Endothelial cell of umbilical vein (primary cell): ENCODE data around the gene C1QTNF5. TPM values are rescaled to one million over a fixed set of nuclear protein-coding genes. Genes with fewer than 3 reads are reported as not detected.

Source experiments
- BruUV-seq: library from RNA; stranded (reverse); fragments of 400-500 nt; replicated peaks from 2 replicates; lab custom pipeline; 2021; lab: Mats Ljungman, UMichigan
- CTCF ChIA-PET: fragments of 300-600, 350-600 bp; sonication (Branson Sonifier 250); formaldehyde crosslinking; loops from one replicate; lab custom pipeline; 2021; ENCODE audit warnings: antibody characterized with exemption, inconsistent platforms; lab: Charles Lee
- POLR2A ChIA-PET: fragments of 300-600, 350-600 bp; sonication (Branson Sonifier 250); formaldehyde crosslinking; loops from one replicate; lab custom pipeline; 2021; ENCODE audit warnings: antibody characterized with exemption, inconsistent platforms; lab: Charles Lee
- DNase-seq: peaks from one replicate; pipeline ENCODE4 v3.0.0-alpha.2; 2011; ENCODE audit warnings: low read depth, low spot score
- FAIRE-seq: peaks from 2 replicates; lab custom pipeline; 2011; peaks lifted over from hg19 to GRCh38; lab: Jason Lieb, UNC
- H2AFZ ChIP-seq: 2 replicates; pipeline ENCODE4 v1.6.0; 2012; ENCODE audit warnings: low read depth, low read length, control low read depth, inconsistent platforms
- H3K27ac ChIP-seq: 2 replicates; pipeline ENCODE4 v1.5.1; 2011; ENCODE audit warnings: low read depth, mild to moderate bottlenecking, control low read depth, low read length, moderate library complexity; ENCODE audit not compliant: insufficient read depth
- H3K27me3 ChIP-seq, 2 experiments: 2 replicates each; pipeline versions ENCODE4 v1.6.0 to v1.6.1; 2011; ENCODE audit warnings: low read length in 2 of 2, mixed read lengths in 1 of 2; ENCODE audit not compliant: control insufficient read depth in 2 of 2, insufficient read depth in 2 of 2
- H3K36me3 ChIP-seq, 2 experiments: 2 replicates in 1 of 2; 3 replicates in 1 of 2; pipeline ENCODE4 v1.5.1; 2011; ENCODE audit warnings: low read length in 2 of 2, mild to moderate bottlenecking in 1 of 2, moderate library complexity in 1 of 2; ENCODE audit not compliant: control insufficient read depth in 2 of 2, insufficient read depth in 2 of 2; ENCODE audit errors: extremely low read depth in 1 of 2
- H3K4me1 ChIP-seq: 3 replicates; pipeline ENCODE4 v1.5.1; 2011; ENCODE audit warnings: mild to moderate bottlenecking, low read length; ENCODE audit not compliant: control insufficient read depth, insufficient read depth; ENCODE audit errors: extremely low read depth
- H3K4me2 ChIP-seq: 2 replicates; pipeline ENCODE4 v1.6.1; 2011; ENCODE audit warnings: low read length, control low read depth, mixed read lengths; ENCODE audit not compliant: insufficient read depth
- H3K4me3 ChIP-seq, 3 experiments: fragments of 200-600 bp in 1 of 3; sonication (generic), shearing (Covaris generic) in 1 of 3; replicated peaks in 1 of 3; 2 replicates each; pipeline ENCODE4 v1.5.1; 2011 to 2016; ENCODE audit warnings: control low read depth in 3 of 3, low read length in 3 of 3, mild to moderate bottlenecking in 2 of 3, inconsistent platforms in 1 of 3, low read depth in 1 of 3, moderate library complexity in 1 of 3; ENCODE audit not compliant: insufficient read depth in 1 of 3
- H3K79me2 ChIP-seq: 2 replicates; pipeline ENCODE4 v1.6.0; 2012; ENCODE audit warnings: low read length, inconsistent platforms; ENCODE audit not compliant: control insufficient read depth, insufficient read depth
- H3K9ac ChIP-seq: replicated peaks from 2 replicates; pipeline ENCODE3; 2011; ENCODE audit warnings: low read length, control low read depth; ENCODE audit not compliant: insufficient read depth; ENCODE audit errors: extremely low read depth
- H3K9me1 ChIP-seq: replicated peaks from 3 replicates; pipeline ENCODE4 v1.6.0; 2011; ENCODE audit warnings: mild to moderate bottlenecking, low read length; ENCODE audit not compliant: control insufficient read depth, insufficient read depth; ENCODE audit errors: extremely low read depth
- H3K9me3 ChIP-seq: replicated peaks from 2 replicates; pipeline ENCODE4 v1.5.1; 2012; ENCODE audit warnings: low read length, inconsistent platforms; ENCODE audit not compliant: control insufficient read depth, insufficient read depth
- H4K20me1 ChIP-seq: replicated peaks from 2 replicates; pipeline ENCODE3; 2011; ENCODE audit warnings: mild to moderate bottlenecking, low read length; ENCODE audit not compliant: control insufficient read depth, insufficient read depth; ENCODE audit errors: extremely low read depth
- CTCF ChIP-seq, 2 donors: IDR thresholded peaks; 1 replicate in 1 of 2; 2 replicates in 1 of 2; pipeline ENCODE4 v1.5.1; 2011; ENCODE audit warnings: low read length in 2 of 2, mild to moderate bottlenecking in 2 of 2, moderate library complexity in 2 of 2, control low read depth in 1 of 2, inconsistent platforms in 1 of 2, low read depth in 1 of 2; ENCODE audit not compliant: insufficient read depth in 1 of 2; ENCODE audit errors: extremely low read depth in 1 of 2
- EZH2 ChIP-seq: IDR thresholded peaks from 2 replicates; pipeline ENCODE4 v1.6.1; 2012; ENCODE audit warnings: borderline replicate concordance, low read depth, mild to moderate bottlenecking, moderate library complexity, low read length, inconsistent platforms; ENCODE audit not compliant: severe bottlenecking
- GATA2 ChIP-seq: IDR thresholded peaks from 2 replicates; pipeline ENCODE4 v1.7.0; 2011; ENCODE audit warnings: low read depth, mild to moderate bottlenecking, moderate library complexity, mixed read lengths, low read length; ENCODE audit not compliant: insufficient read length, insufficient read depth
- MYC ChIP-seq: IDR thresholded peaks from one replicate; pipeline ENCODE4 v1.6.1; 2011; ENCODE audit warnings: mild to moderate bottlenecking, low read depth, low read length
- POLR2A ChIP-seq: IDR thresholded peaks from 2 replicates; pipeline ENCODE4 v1.6.1; 2012; ENCODE audit warnings: low read depth, mild to moderate bottlenecking, control low read depth, low read length
- POLR2AphosphoS5 ChIP-seq: IDR thresholded peaks from 2 replicates; pipeline ENCODE4 v1.6.1; 2012; ENCODE audit warnings: low read depth, mild to moderate bottlenecking, control low read depth, low read length, moderate library complexity; ENCODE audit not compliant: insufficient read depth
- dilution Hi-C: fragments of 300-500 bp; cut with MboI; formaldehyde crosslinking; loops from one replicate; pipeline ENCODE4 v1.15.0; 2019; ENCODE audit warnings: low sequenced_read_pairs; ENCODE audit not compliant: extremely low pct_ligation_motif_present
- intact Hi-C: fragments of 100-400 bp; cut with micrococcal nuclease; formaldehyde crosslinking; loops from one replicate; pipeline ENCODE4 v1.10.0; 2022
- polyA plus RNA-seq, 4 experiments: library from polyadenylated mRNA; depleted of rRNA in 3 of 4; stranded (reverse) in 3 of 4; unstranded in 1 of 4; fragments of >200 nt; gene quantifications; 2 replicates each; pipeline versions ENCODE4 v1.2.1 to v1.2.3, GENCODE V29; 2011 to 2012; ENCODE audit warnings: missing spikeins in 1 of 4
- total RNA-seq: library from RNA; stranded (reverse); gene quantifications from 2 replicates; pipeline ENCODE4 v1.2.3, GENCODE V29; 2021

C1QTNF5 gene
- total and polyA plus RNA-seq, 2 donors (not counting 3 experiments of a cell fraction or from before 2014, with no cell fraction given): 126 to 201 TPM

- no peaks in the 10 kb centered on the region for H3K9me3 ChIP-seq
- no TSS peak for BruUV-seq
- POLR2A ChIA-PET: interaction anchor here (1.1 to 5.5 kb wide), 3 partner anchors 9 to 213 kb away, joined by 6 to 17 read pairs (median 6); partner anchors contain the start of gene MCAM
- H3K4me3 ChIP-seq: no peak overlapping the region
- dilution Hi-C loops: no loop called here
- H3K9me1 ChIP-seq: no peaks in the 10 kb centered on the region
- intact Hi-C loops: loop anchor here (2.0 kb wide), 1 partner anchor 45 kb away; no protein-coding TSS in a partner anchor
- H3K9ac ChIP-seq: no peak overlapping the region
- TF ChIP-seq EZH2: no peak
- TF ChIP-seq MYC: no peak
- TF ChIP-seq CTCF (IDR thresholded peaks at IDR 0.05; ENCODE audit: extremely low read depth in 1 of 2, insufficient read depth in 1 of 2, low read depth in 1 of 2, low read length in 2 of 2): no peak
- TF ChIP-seq POLR2AphosphoS5: no peak
- TF ChIP-seq POLR2A: no peak
- CTCF ChIA-PET: interaction anchor here (0.5 to 9.7 kb wide), 17 partner anchors 11 to 258 kb away, joined by 3 to 136 read pairs (median 3); partner anchors contain the start of genes C1QTNF5, CBL, MCAM and RNF26
- H3K4me1 ChIP-seq: peaks cover 2% of the 10 kb centered on the region
- H3K4me2 ChIP-seq: no peak overlapping the region
- no peak for DNase-seq
- H3K79me2 ChIP-seq: peaks cover 19% of the 10 kb centered on the region
- FAIRE-seq: no peak
- H3K27me3 ChIP-seq: no peaks in the 10 kb centered on the region
- H2AFZ ChIP-seq: no peak overlapping the region
- no peak overlapping the region for H3K27ac ChIP-seq
- H4K20me1 ChIP-seq: no peaks in the 10 kb centered on the region
- H3K36me3 ChIP-seq: peaks cover 25 to 44% of the 10 kb centered on the region in 2 experiments
These were observed 32.7 kb downstream of the C1QTNF5 start for GRCh38 chr11:119307974-119308373.

GRCh38 chr11:119307219-119307618 lies 33.5 kb downstream of the C1QTNF5 start:
- peaks cover 2% of the 10 kb centered on the region for H3K4me1 ChIP-seq
- POLR2A ChIA-PET: interaction anchor here (1.1 to 5.5 kb wide), 5 partner anchors 9 to 212 kb away, joined by 3 to 17 read pairs (median 6); partner anchors contain the start of gene MCAM
- H3K27ac ChIP-seq: no peak overlapping the region
- H3K79me2 ChIP-seq: peaks cover 11% of the 10 kb centered on the region
- H4K20me1 ChIP-seq: no peaks in the 10 kb centered on the region
- DNase-seq (peak; percentile 39), FAIRE-seq (peak; percentile 72)
- no peak overlapping the region for H2AFZ ChIP-seq
- no peak overlapping the region for H3K9ac ChIP-seq
- no peak overlapping the region for H3K4me3 ChIP-seq
- intact Hi-C loops (loop anchor here (2.0 kb wide), 1 partner anchor 44 kb away; no protein-coding TSS in a partner anchor), dilution Hi-C loops (no loop called here)
- no peaks in the 10 kb centered on the region for H3K9me1 ChIP-seq
- H3K27me3 ChIP-seq: no peaks in the 10 kb centered on the region
- CTCF ChIA-PET: interaction anchor here (0.5 to 9.7 kb wide), 16 partner anchors 12 to 258 kb away, joined by 3 to 136 read pairs (median 4); partner anchors contain the start of genes C1QTNF5, CBL and MCAM
- H3K4me2 ChIP-seq: no peak overlapping the region
- no peaks in the 10 kb centered on the region for H3K9me3 ChIP-seq
- TF ChIP-seq GATA2 (no peak), POLR2AphosphoS5 (peak; percentile 57), MYC (no peak), CTCF (IDR thresholded peaks at IDR 0.05; ENCODE audit: extremely low read depth in 1 of 2, insufficient read depth in 1 of 2, low read depth in 1 of 2, low read length in 2 of 2) (peak; percentile 4 to 41), POLR2A (peak; percentile 76)
- BruUV-seq: no TSS peak
- peaks cover 21 to 36% of the 10 kb centered on the region in 2 experiments for H3K36me3 ChIP-seq
